Gastrocnemius medialis (tissue), 4 donors: ENCODE data around the gene OGA.

Experiments used
- POLR2A ChIP-seq, 2 donors: fragments of 450-650 bp; IDR thresholded peaks; one replicate each; pipeline ENCODE4 v1.6.1; 2017; ENCODE audit warnings: antibody characterized with exemption in 2 of 2, mild to moderate bottlenecking in 2 of 2, moderate library complexity in 2 of 2
- TF ChIP-seq, protein P1 (sequence below), 5 experiments: fragments of 450-650 bp in 3 of 5; fragments of 200-600 bp in 2 of 5; sonication (generic) in 2 of 5; IDR thresholded peaks in 4 of 5; conservative IDR thresholded peaks in 1 of 5; 1 replicate in 4 of 5; 2 replicates in 1 of 5; pipeline ENCODE4 v1.5.1; 2016 to 2019; ENCODE audit warnings: antibody characterized with exemption in 5 of 5, mild to moderate bottlenecking in 3 of 5, moderate library complexity in 3 of 5

DNA sequence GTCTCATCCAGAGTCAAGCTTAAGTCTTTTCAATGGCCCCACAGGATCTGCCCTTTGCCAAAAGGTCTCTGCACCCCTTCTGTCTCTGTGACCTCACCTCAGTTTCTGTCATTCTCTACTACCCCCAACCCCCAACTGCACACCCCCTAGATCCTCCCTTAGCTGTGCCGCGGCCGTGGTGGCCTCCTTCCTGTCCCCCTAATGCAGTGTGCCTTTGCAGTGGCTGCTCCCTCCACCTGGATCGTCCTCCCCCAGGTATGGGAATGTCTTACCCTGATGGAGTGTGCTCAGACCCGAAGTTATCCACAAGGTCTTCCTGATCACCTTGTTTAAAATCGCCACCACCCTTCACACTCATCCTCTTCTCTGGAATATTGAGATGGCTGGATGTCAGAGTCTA lies 51.9 kb downstream of the OGA start:
- TF ChIP-seq, protein P1, sequence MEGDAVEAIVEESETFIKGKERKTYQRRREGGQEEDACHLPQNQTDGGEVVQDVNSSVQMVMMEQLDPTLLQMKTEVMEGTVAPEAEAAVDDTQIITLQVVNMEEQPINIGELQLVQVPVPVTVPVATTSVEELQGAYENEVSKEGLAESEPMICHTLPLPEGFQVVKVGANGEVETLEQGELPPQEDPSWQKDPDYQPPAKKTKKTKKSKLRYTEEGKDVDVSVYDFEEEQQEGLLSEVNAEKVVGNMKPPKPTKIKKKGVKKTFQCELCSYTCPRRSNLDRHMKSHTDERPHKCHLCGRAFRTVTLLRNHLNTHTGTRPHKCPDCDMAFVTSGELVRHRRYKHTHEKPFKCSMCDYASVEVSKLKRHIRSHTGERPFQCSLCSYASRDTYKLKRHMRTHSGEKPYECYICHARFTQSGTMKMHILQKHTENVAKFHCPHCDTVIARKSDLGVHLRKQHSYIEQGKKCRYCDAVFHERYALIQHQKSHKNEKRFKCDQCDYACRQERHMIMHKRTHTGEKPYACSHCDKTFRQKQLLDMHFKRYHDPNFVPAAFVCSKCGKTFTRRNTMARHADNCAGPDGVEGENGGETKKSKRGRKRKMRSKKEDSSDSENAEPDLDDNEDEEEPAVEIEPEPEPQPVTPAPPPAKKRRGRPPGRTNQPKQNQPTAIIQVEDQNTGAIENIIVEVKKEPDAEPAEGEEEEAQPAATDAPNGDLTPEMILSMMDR (IDR thresholded peaks at IDR 0.05 in 4 of 5, conservative IDR thresholded peaks at IDR 0.05 in 1 of 5) = no peak
- no peak for TF ChIP-seq POLR2A (IDR thresholded peaks at IDR 0.05)
